NCI-H1694 treated with DMSO at 0.1 percent for 48 hours (cell line): ENCODE measurements around the gene FEV.

ENCODE experiments used
- DNase-seq: peaks from one replicate; lab custom pipeline; 2025; lab: John Stamatoyannopoulos, UW

The FEV gene

DNA sequence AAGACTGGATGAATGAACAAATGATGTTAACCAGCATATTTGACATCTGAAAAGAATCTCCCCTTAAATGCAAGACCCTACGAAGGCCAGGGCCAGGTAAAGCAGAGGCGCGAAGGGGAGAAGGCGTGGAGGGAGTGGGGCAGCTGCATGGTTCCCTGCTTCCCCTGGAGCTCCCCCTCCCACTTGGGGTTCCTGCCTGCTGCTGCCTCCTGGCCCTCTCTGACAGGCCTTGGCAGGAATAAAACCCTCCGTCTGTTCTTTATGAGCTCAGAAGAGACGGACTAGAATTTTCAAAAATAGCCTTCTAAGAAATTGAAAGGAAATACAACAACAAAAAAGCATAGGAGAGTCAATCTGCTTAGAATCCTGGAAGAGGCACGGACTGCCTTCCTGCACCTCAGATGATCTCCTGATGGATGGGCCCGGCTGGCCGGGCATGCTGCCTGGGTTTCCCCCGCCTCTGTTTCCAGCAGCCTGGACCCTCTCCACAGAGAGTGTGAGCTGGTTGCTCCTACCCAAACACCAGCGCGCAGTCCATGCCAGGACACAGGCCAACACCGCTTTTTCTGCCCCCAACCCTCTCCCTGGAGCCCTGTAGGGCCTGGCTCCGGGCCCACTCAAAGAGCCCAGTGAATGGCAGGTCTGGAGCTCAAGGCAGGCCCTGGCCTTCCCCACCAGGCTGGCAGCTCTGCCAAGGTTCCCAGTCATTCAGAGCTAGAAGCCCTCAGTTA is 32.4 kb upstream of the FEV start:
- peak; percentile 50 for DNase-seq

DNA sequence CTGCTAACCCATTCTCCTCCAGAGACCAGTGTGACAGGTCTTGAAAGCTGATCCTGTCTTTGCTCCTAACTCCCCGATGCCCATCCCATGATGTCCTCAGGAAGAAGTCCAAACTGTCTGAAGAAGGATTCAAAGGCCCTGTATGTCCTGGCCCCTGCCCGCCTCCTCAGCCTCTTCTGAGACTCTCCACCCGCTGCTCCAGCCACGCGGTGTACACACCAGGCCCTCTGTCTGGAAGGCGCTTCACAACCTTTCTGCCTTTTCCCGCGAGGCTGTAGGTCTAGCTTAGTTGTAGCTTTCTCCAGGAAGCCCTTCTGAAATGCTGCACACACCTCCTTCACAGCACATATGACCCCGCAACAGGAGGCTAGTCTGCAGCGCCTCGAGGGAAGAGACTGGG is 31.7 kb upstream of the FEV start:
- no peak for DNase-seq

DNA sequence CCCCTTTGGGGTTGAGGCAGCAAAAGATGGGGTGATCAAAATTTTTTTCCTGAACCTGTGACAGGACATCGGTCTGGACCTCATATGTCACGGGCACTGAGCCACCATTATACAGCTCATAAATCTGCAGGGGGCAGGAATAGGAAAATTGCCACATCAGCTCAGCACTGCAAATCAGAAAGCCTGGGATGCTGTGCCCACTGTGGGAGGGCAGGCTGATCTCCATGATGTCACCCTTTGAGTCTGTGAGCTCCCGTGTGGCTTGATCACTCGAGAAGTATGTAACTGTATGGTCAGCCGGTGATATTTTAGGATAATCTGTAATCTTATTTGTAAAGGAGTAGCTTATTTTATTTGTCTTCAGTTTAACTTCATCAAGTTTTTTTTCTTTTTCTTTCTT is 25.9 kb upstream of the FEV start:
- no peak for DNase-seq

- DNase-seq = no peak
These were observed 25.3 kb upstream of the FEV start for GRCh38 chr2:219010162-219010756.

DNA sequence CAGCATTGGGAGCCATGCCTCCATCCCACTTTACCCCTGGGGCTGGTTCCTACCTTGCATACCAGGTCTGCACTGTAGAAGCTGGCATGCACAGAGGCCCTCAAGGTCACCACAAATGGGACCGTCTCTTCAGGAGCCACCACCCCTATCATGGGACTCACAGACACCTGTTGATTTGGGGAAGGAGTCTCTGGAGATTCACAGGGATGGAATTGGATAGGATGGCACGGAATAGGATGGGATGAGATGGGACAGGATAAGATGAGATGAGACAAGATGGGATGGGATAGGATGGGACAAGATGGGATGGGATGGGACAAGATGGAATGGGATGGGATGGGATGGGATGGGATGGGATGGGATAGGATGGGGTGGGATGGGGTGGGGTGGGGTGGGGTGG is 24.3 kb upstream of the FEV start:
- DNase-seq = no peak

DNA sequence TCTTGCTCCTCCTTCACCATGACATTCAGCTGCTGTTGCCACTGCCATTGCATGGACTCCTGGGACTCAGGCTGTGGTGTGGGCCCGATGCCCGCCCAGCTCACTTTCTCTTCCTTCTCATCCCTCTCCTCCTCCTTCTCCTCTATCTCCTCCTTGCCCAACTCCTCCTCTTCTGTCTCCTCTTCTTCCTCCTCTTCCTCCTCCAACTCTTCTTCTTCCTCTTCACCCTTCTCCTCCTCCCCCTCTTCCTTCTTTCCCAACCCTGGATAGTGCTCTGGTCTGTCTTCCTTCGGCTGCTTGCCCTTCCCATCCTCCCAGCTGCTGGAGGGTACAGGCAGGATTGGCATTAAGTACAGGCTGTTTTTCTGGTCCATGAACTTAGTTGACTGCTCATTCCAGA is 19.0 kb upstream of the FEV start:
- no peak for DNase-seq

DNA sequence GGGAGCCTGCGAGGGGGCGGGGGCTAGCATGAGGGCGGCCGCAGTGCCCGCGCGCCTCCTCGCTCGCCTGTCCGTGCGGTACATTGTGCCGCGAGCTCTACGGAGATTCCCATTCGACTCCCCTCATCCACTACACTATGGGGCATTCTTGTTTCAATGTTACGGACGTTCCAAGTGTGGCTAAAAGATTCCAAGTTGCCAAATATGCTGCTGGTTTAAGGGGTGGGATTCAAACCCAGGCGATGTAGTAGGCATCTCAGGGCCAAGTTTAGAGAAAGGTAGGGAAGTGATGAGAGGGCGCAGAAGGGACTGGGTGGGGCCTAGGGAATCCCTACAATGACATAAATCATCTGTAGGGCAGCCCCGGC is 18.3 kb upstream of the FEV start:
- DNase-seq = no peak

GRCh38 chr2:219002395-219003266 is 17.6 kb upstream of the FEV start:
- DNase-seq = peak; percentile 93

- peak; percentile 98 for DNase-seq
These were observed 16.8 kb upstream of the FEV start for GRCh38 chr2:219001577-219002394.

GRCh38 chr2:219001100-219001576 is 16.2 kb upstream of the FEV start:
- DNase-seq = no peak

DNA sequence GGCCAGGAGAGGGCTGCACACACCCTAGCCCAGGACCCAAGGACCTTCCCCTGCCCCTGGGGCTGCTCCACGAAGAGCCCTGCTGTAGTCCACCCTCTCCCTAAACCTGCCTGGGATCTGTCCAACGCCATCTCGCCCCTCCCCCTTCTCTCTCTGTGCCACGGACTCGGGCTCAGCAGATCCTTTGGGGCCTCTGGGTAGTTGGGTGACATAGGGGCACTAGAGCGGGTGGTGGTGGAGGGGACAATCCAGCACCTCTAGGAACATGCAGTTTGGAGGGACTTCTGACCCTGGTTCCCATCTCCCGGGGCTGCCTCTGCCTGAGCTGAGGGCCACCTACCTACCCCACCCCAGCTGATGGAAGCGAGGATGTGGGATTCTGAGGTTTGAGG is 15.6 kb upstream of the FEV start:
- peak; percentile 57 for DNase-seq

- peak; percentile 96 for DNase-seq
These were observed 15.0 kb upstream of the FEV start for GRCh38 chr2:218999881-219000568.

DNA sequence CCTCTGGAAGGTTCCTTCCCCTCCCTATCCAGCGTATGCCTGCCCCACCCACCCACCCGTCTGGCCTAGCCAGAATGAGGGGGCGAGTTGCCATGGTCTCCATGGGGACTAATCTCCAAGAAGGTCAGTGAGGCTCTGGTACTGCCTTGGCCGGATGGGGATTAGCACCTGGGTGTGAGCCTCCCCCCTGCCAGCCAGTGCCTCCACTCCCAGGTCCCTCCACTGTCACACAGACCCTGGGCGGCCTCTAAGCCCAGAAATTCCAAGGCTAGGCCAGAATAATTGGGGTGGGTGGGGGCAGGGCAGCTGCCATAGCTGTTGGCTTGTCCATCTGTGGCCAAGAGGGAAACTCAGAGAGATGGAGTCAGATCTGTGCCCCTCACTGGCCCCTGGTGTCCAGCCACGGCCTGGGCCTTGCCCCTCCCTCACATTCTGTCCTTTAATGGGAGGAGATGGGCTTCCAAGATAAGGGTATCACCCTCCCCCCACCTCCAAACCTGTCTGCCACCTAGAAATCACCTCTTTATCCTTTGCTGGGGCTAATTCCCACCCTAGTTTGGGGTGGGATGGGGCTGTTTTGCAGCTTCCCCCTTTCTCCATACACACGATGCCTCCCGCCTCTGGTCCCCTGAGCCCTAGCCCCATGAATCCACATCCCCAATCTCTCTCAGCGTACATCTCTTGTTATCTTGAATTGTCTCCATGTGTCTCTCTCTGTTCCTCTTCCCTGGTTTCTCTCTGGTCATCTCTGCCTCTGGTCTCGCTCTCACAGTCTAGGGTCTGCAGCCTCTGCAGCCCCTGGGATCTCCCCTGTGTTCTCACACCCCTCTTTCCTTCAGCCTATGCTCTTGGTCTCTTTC is 14.3 kb upstream of the FEV start:
- DNase-seq = no peak

- DNase-seq = peak; percentile 55
These were observed 13.5 kb upstream of the FEV start for GRCh38 chr2:218998414-218999002.

- DNase-seq = peak; percentile 89
These were observed 12.7 kb upstream of the FEV start for GRCh38 chr2:218997731-218998130.

DNA sequence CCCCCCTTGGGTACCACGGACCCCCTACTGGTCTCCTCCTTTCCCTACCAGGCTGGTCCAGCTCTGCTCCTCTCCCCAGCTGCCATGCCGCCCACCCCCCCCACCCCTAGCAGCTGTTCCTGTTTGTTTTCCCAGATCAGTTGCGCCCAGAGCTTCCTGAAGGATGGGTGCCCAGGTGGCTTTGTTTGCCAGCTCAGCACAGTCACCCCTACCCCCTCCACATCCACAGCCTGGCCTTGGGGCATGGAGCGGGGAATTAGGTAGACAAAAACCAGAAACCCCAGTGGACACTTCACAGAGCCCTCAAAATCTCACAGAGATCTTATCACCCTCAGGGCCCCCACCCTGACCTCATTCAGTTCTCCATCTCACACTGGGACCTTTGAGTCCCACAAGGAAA is 12.0 kb upstream of the FEV start:
- DNase-seq = peak; percentile 94

GRCh38 chr2:218995972-218996711 is 11.2 kb upstream of the FEV start:
- peak; percentile 76 for DNase-seq

DNA sequence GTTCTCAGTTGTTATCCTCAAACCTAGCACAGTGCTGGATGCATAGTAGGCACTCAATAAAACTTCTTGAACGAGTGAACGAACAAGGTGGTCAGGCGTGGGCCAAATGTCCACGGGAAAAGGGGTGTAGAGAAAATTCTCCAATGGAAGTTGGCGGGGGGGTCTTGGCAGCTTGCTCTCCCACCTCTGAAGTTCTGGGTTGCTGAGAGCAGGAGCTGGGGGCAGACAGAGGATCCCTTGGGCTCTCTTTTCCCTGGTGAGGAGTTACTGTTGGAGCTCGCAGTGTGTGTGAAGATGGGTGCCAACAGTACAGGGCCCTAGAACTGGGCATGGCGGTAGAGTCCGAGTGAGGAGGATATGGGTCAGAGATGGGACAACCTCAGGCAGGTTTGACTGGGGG is 10.6 kb upstream of the FEV start:
- DNase-seq = no peak
